ENCODE measurements around the gene ID2. TPM values are rescaled to one million over a fixed set of nuclear protein-coding genes. Genes with fewer than 3 reads are reported as not detected.

ID2 gene
- total and polyA plus RNA-seq, 2 donors (not counting 1 experiment from before 2014, with no cell fraction given) = 15.0 to 25.9 TPM

DNA sequence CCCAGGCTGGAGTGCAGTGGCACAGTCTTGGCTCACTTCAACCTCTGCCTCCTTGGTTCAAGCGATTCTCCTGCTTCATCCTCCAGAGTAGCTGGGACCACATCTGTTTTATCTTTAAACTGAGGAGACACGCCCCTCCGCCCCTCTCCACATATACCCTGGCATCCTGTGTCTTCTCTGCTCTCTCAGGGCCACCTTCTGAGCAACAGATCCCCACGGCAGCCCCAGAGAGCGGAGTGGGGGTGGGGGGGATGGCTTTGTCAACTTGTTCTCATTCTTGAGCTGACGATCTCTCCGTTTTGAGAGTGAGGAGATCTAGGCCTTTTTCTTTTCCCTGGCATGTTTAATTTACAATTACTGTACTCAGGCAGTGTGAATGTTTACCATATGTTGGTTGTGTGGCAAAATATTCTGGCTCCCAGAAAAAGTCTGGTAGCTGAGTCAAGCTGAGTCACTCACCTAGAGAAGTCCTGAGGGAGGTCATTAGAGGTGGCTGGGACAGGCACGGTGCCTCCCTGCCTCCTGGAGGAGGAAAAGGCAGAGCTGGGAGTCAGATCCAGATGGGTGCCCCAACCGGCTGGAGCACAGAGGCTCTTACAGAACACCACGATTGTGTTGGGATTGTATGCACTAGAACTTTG is 19.5 kb upstream of the ID2 start:
- Mint-ChIP-seq H3K4me1 (no peaks in the 10 kb centered on the region), H3K9me3 (ENCODE audit: insufficient read depth) (no peaks in the 10 kb centered on the region), H3K27ac (no peak overlapping the region), H3K27me3 (peaks cover 53% of the 10 kb centered on the region), H3K4me3 (no peak overlapping the region)
- Histone ChIP-seq H3K9ac (ENCODE audit: low read length) (no peak overlapping the region), H3K36me3 (replicated peaks in 1 of 2; ENCODE audit: control extremely low read depth in 1 of 2, control insufficient read depth in 1 of 2, extremely low read depth in 1 of 2, insufficient read depth in 2 of 2, low read length in 1 of 2) (no peaks in the 10 kb centered on the region), H3K27ac (ENCODE audit: low read length in 2 of 2) (no peak overlapping the region), H2AFZ (ENCODE audit: insufficient read depth, low read depth, low read length, poor library complexity, severe bottlenecking) (no peak overlapping the region), H3K4me2 (replicated peaks; ENCODE audit: low read depth, low read length, poor library complexity, severe bottlenecking) (no peak overlapping the region), H4K20me1 (ENCODE audit: control insufficient read depth, insufficient read depth, low read length, poor library complexity, severe bottlenecking) (no peaks in the 10 kb centered on the region), H3K27me3 (replicated peaks in 1 of 4; ENCODE audit: control extremely low read depth in 1 of 4, control insufficient read depth in 3 of 4, insufficient read depth in 4 of 4, low read length in 3 of 4) (peaks cover 0 to 24% (median 5%) of the 10 kb centered on the region in 4 experiments), H3K4me3 (ENCODE audit: control extremely low read depth in 1 of 5, extremely low read depth in 1 of 5, insufficient read depth in 1 of 5, low read depth in 2 of 5, low read length in 4 of 5) (no peak overlapping the region), H3K79me2 (ENCODE audit: control insufficient read depth, insufficient read depth, low read length) (no peaks in the 10 kb centered on the region), H3K9me3 (ENCODE audit: control extremely low read depth in 1 of 3, control insufficient read depth in 2 of 3, insufficient read depth in 1 of 3, low read length in 2 of 3) (no peaks in the 10 kb centered on the region), H3K4me1 (ENCODE audit: control insufficient read depth in 2 of 2, insufficient read depth in 2 of 2, low read length in 2 of 2) (no peaks in the 10 kb centered on the region)
- TF ChIP-seq, protein P1, sequence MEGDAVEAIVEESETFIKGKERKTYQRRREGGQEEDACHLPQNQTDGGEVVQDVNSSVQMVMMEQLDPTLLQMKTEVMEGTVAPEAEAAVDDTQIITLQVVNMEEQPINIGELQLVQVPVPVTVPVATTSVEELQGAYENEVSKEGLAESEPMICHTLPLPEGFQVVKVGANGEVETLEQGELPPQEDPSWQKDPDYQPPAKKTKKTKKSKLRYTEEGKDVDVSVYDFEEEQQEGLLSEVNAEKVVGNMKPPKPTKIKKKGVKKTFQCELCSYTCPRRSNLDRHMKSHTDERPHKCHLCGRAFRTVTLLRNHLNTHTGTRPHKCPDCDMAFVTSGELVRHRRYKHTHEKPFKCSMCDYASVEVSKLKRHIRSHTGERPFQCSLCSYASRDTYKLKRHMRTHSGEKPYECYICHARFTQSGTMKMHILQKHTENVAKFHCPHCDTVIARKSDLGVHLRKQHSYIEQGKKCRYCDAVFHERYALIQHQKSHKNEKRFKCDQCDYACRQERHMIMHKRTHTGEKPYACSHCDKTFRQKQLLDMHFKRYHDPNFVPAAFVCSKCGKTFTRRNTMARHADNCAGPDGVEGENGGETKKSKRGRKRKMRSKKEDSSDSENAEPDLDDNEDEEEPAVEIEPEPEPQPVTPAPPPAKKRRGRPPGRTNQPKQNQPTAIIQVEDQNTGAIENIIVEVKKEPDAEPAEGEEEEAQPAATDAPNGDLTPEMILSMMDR (IDR thresholded peaks at IDR 0.05) = no peak
- no peak for TF ChIP-seq EZH2 (IDR thresholded peaks at IDR 0.05; ENCODE audit: borderline replicate concordance, insufficient read depth, low read depth, low read length, poor library complexity, severe bottlenecking)
- CTCF ChIA-PET = no interaction called here
- intact Hi-C loops (cut with micrococcal nuclease) = no loop called here
- DNase-seq (no peak), ATAC-seq (ENCODE audit: low read depth) (no peak)
- 82% methylated on average over 3 of the region's 10 CpGs for WGBS (ENCODE audit: insufficient coverage)
- POLR2A ChIA-PET = no interaction called here

DNA sequence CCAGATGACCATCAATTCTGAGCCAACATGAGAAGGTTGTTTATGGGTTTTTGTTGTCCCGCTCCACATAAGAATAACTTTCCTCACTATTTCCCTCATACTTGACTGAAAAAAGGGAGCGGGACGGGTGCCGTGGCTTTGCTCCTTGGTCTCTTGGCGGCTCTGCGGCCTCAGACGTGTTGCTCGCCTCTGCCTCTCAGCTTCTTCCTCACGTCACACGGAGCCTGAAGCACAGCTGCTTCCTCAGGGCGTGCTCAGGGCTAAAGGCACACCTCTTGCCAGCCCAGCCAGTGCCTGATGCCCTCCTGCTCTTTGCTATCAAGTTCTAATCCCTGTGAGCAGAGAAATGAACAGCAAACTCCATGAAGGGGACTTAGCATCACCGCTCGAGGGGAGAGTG is 17.9 kb upstream of the ID2 start:
- Mint-ChIP-seq H3K27ac (no peak overlapping the region), H3K27me3 (peaks cover 42% of the 10 kb centered on the region), H3K4me1 (no peaks in the 10 kb centered on the region), H3K4me3 (no peak overlapping the region), H3K9me3 (ENCODE audit: insufficient read depth) (no peaks in the 10 kb centered on the region)
- no peaks in the 10 kb centered on the region for H4K20me1 ChIP-seq (ENCODE audit: control insufficient read depth, insufficient read depth, low read length, poor library complexity, severe bottlenecking)
- no peaks in the 10 kb centered on the region for H3K9me3 ChIP-seq (ENCODE audit: control extremely low read depth in 1 of 3, control insufficient read depth in 2 of 3, insufficient read depth in 1 of 3, low read length in 2 of 3)
- H3K36me3 ChIP-seq (replicated peaks in 1 of 2; ENCODE audit: control extremely low read depth in 1 of 2, control insufficient read depth in 1 of 2, extremely low read depth in 1 of 2, insufficient read depth in 2 of 2, low read length in 1 of 2) = no peaks in the 10 kb centered on the region
- H3K4me2 ChIP-seq (replicated peaks; ENCODE audit: low read depth, low read length, poor library complexity, severe bottlenecking) = no peak overlapping the region
- 19% methylated on average over 12 of the region's 13 CpGs for WGBS (ENCODE audit: insufficient coverage)
- H3K4me1 ChIP-seq (ENCODE audit: control insufficient read depth in 2 of 2, insufficient read depth in 2 of 2, low read length in 2 of 2) = no peaks in the 10 kb centered on the region
- intact Hi-C loops (cut with micrococcal nuclease) = no loop called here
- H3K79me2 ChIP-seq (ENCODE audit: control insufficient read depth, insufficient read depth, low read length) = no peaks in the 10 kb centered on the region
- H3K9ac ChIP-seq (ENCODE audit: low read length) = no peak overlapping the region
- H3K27ac ChIP-seq (ENCODE audit: low read length in 2 of 2) = no peak overlapping the region
- TF ChIP-seq, protein P1 (IDR thresholded peaks at IDR 0.05) = no peak
- TF ChIP-seq EZH2 (IDR thresholded peaks at IDR 0.05; ENCODE audit: borderline replicate concordance, insufficient read depth, low read depth, low read length, poor library complexity, severe bottlenecking) = no peak
- POLR2A ChIA-PET = no interaction called here
- CTCF ChIA-PET = no interaction called here
- no peak overlapping the region for H3K4me3 ChIP-seq (ENCODE audit: control extremely low read depth in 1 of 5, extremely low read depth in 1 of 5, insufficient read depth in 1 of 5, low read depth in 2 of 5, low read length in 4 of 5)
- no peak overlapping the region for H2AFZ ChIP-seq (ENCODE audit: insufficient read depth, low read depth, low read length, poor library complexity, severe bottlenecking)
- ATAC-seq (ENCODE audit: low read depth) (no peak), DNase-seq (no peak)
- peaks cover 0 to 13% (median 6%) of the 10 kb centered on the region in 4 experiments for H3K27me3 ChIP-seq (replicated peaks in 1 of 4; ENCODE audit: control extremely low read depth in 1 of 4, control insufficient read depth in 3 of 4, insufficient read depth in 4 of 4, low read length in 3 of 4)

Data from B cell (primary cell).